IMR-90 (cell line): ENCODE results near the gene ABHD15. TPM values are rescaled to one million over a fixed set of nuclear protein-coding genes. Genes with fewer than 3 reads are reported as not detected.
A peak's percentile ranks its signal among the peaks of the same experiment; 100 is the strongest.

ENCODE experiments used
- ATAC-seq: fragments of 200-7000 bp; cut with Tn5 transposase; 2 replicates; pipeline ENCODE4 v1.9.1; 2020; ENCODE audit warnings: low read depth, mild to moderate bottlenecking, moderate library complexity
- BruUV-seq: library from RNA; stranded (reverse); fragments of 400-500 nt; replicated peaks from 2 replicates; lab custom pipeline; 2021; lab: Mats Ljungman, UMichigan
- CTCF ChIA-PET: fragments of 300-600 bp; formaldehyde crosslinking; extraction: SDS; loops from one replicate; lab custom pipeline; 2021; ENCODE audit warnings: antibody characterized with exemption; lab: Yijun Ruan, JAX
- POLR2A ChIA-PET: fragments of 300-600 bp; sonication (Branson Sonifier 250); formaldehyde crosslinking; loops from one replicate; lab custom pipeline; 2022; ENCODE audit warnings: antibody characterized with exemption; ENCODE audit not compliant: unreplicated experiment; lab: Charles Lee
- DNase-seq: peaks from one replicate; pipeline ENCODE4 v3.0.0; 2013
- H2AFZ ChIP-seq: replicated peaks from 2 replicates; pipeline ENCODE3; 2013; ENCODE audit warnings: low read length, mild to moderate bottlenecking; ENCODE audit not compliant: poor library complexity
- H2AK5ac ChIP-seq: 2 replicates; pipeline ENCODE4 v1.6.1; 2013; ENCODE audit warnings: low read depth, low read length, inconsistent platforms
- H2AK9ac ChIP-seq: replicated peaks from 2 replicates; pipeline ENCODE3; 2013; ENCODE audit warnings: mild to moderate bottlenecking, low read depth, low read length, moderate library complexity; ENCODE audit not compliant: poor library complexity
- H2BK120ac ChIP-seq: 2 replicates; pipeline ENCODE4 v1.6.1; 2013; ENCODE audit warnings: low read depth, low read length, inconsistent platforms
- H2BK15ac ChIP-seq: 3 replicates; pipeline ENCODE4 v1.6.1; 2013; ENCODE audit warnings: low read depth, low read length, inconsistent platforms
- H2BK20ac ChIP-seq: 2 replicates; pipeline ENCODE4 v1.6.1; 2013; ENCODE audit warnings: low read depth, mild to moderate bottlenecking, inconsistent platforms, low read length, moderate library complexity
- H2BK5ac ChIP-seq: 2 replicates; pipeline ENCODE4 v1.6.1; 2013; ENCODE audit warnings: mild to moderate bottlenecking, low read depth, low read length, inconsistent platforms; ENCODE audit not compliant: poor library complexity, severe bottlenecking
- H3K14ac ChIP-seq: replicated peaks from 2 replicates; pipeline ENCODE4 v1.6.1; 2013; ENCODE audit warnings: low read depth, low read length, inconsistent platforms
- H3K18ac ChIP-seq: 2 replicates; pipeline ENCODE4 v1.6.1; 2013; ENCODE audit warnings: low read depth, low read length, control low read depth
- H3K23ac ChIP-seq: 2 replicates; pipeline ENCODE4 v1.6.1; 2013; ENCODE audit warnings: low read depth, low read length, inconsistent platforms
- H3K27ac ChIP-seq: 2 replicates; pipeline ENCODE4 v1.5.1; 2013; ENCODE audit warnings: mild to moderate bottlenecking, control low read depth, low read length; ENCODE audit not compliant: insufficient read depth
- H3K27me3 ChIP-seq: 2 replicates; pipeline ENCODE4 v1.6.1; 2013; ENCODE audit warnings: low read length; ENCODE audit not compliant: control insufficient read depth, insufficient read depth
- H3K36me3 ChIP-seq: 2 replicates; pipeline ENCODE4 v1.6.1; 2013; ENCODE audit warnings: low read length, mixed read lengths; ENCODE audit not compliant: control insufficient read depth, insufficient read depth
- H3K4ac ChIP-seq: 2 replicates; pipeline ENCODE4 v1.6.1; 2013; ENCODE audit warnings: low read depth, low read length, inconsistent platforms
- H3K4me1 ChIP-seq: 2 replicates; pipeline ENCODE4 v1.6.1; 2013; ENCODE audit warnings: low read length, mixed read lengths; ENCODE audit not compliant: control insufficient read depth, insufficient read depth
- H3K4me2 ChIP-seq: 2 replicates; pipeline ENCODE4 v1.6.1; 2013; ENCODE audit warnings: low read depth, mild to moderate bottlenecking, control low read depth, low read length, moderate library complexity
- H3K4me3 ChIP-seq: 2 replicates; pipeline ENCODE4 v1.5.1; 2013; ENCODE audit warnings: low read depth, mild to moderate bottlenecking, control low read depth, low read length, moderate library complexity; ENCODE audit not compliant: insufficient read depth
- H3K56ac ChIP-seq: 2 replicates; pipeline ENCODE4 v1.6.1; 2013; ENCODE audit warnings: low read length, inconsistent platforms; ENCODE audit not compliant: insufficient read depth; ENCODE audit errors: extremely low read depth
- H3K79me1 ChIP-seq, 2 experiments: 2 replicates each; pipeline ENCODE4 v1.6.1; 2013; ENCODE audit warnings: low read length in 2 of 2, inconsistent platforms in 1 of 2, low read depth in 1 of 2
- H3K9ac ChIP-seq: 2 replicates; pipeline ENCODE4 v1.6.1; 2013; ENCODE audit warnings: low read depth, low read length, control low read depth
- H3K9me1 ChIP-seq: 2 replicates; pipeline ENCODE4 v1.6.1; 2013; ENCODE audit warnings: low read length, inconsistent platforms; ENCODE audit not compliant: insufficient read depth
- H3K9me3 ChIP-seq: 2 replicates; pipeline ENCODE4 v1.6.1; 2013; ENCODE audit warnings: low read length; ENCODE audit not compliant: control insufficient read depth, insufficient read depth
- H4K20me1 ChIP-seq: 2 replicates; pipeline ENCODE4 v1.6.1; 2013; ENCODE audit warnings: low read length, inconsistent platforms; ENCODE audit not compliant: insufficient read depth
- H4K5ac ChIP-seq: 2 replicates; pipeline ENCODE4 v1.6.1; 2013; ENCODE audit warnings: mild to moderate bottlenecking, low read depth, low read length, control low read depth
- H4K8ac ChIP-seq, 2 experiments: 2 replicates each; pipeline ENCODE4 v1.6.1; 2013; ENCODE audit warnings: low read depth in 2 of 2, low read length in 2 of 2, control low read depth in 1 of 2, inconsistent platforms in 1 of 2
- H4K91ac ChIP-seq: 2 replicates; pipeline ENCODE4 v1.6.1; 2013; ENCODE audit warnings: low read depth, low read length, inconsistent platforms; ENCODE audit not compliant: insufficient read depth
- FOS ChIP-seq: fragments of 150-350 bp; IDR thresholded peaks from 2 replicates; pipeline ENCODE4 v1.6.1; 2016; ENCODE audit warnings: low read depth, low read length
- MXI1 ChIP-seq: IDR thresholded peaks from 2 replicates; pipeline ENCODE4 v1.6.1; 2012; ENCODE audit warnings: low read depth, mild to moderate bottlenecking, low read length, moderate library complexity, borderline replicate concordance
- WGBS, 2 experiments: methylation state at CpG; one replicate each; pipeline versions ENCODE4 v1.1.5 to v1.1.7; 2013; ENCODE audit warnings: missing lambda C conversion rate in 2 of 2; ENCODE audit not compliant: insufficient read length in 1 of 2; ENCODE audit errors: extremely low coverage in 2 of 2; 5-methylcytosine and 5-hydroxymethylcytosine counted together
- dilution Hi-C: fragments of 300-500 bp; cut with HindIII; formaldehyde crosslinking; loops from one replicate; pipeline ENCODE4 v1.14.3; 2018; ENCODE audit warnings: low sequenced_read_pairs; ENCODE audit not compliant: unreplicated experiment
- in situ Hi-C: fragments of 300-500 bp; cut with MboI; formaldehyde crosslinking; loops from 3 replicates; pipeline ENCODE4 v1.14.3; 2019; ENCODE audit warnings: low sequenced_read_pairs, inconsistent platforms, mixed read lengths
- intact Hi-C: fragments of 100-400 bp; cut with micrococcal nuclease; formaldehyde crosslinking; loops from 2 replicates; pipeline ENCODE4 v1.10.0; 2022
- polyA plus RNA-seq, 3 experiments: library from polyadenylated mRNA; depleted of rRNA; stranded (reverse); fragments of >200 nt; gene quantifications; 2 replicates each; pipeline ENCODE4 v1.2.3, GENCODE V29; 2012; ENCODE audit warnings: low replicate concordance in 1 of 3
- total RNA-seq: library from RNA; depleted of rRNA; stranded (reverse); fragments of >200 nt; gene quantifications from 2 replicates; pipeline ENCODE4 v1.2.3, GENCODE V29; 2012

The ABHD15 gene
- total and polyA plus RNA-seq, 2 of the 4 experiments (the other 2 are of a cell fraction): 3.2 to 4.6 TPM

GRCh38 chr17:29591146-29591736 lies 24.4 kb upstream of the ABHD15 start:
- peaks cover 11 to 47% of the 10 kb centered on the region in 2 experiments; a peak in 3 of 4 replicates for H3K79me1 ChIP-seq
- BruUV-seq: no TSS peak
- H2BK20ac ChIP-seq: peak overlapping the region; percentile 16; the same call in 1 of the 2 replicates
- no peak overlapping the region for H3K14ac ChIP-seq
- peak; percentile 82 for TF ChIP-seq MXI1
- no peak for TF ChIP-seq FOS
- H3K4me3 ChIP-seq: no peak overlapping the region
- H3K18ac ChIP-seq: peak overlapping the region; percentile 7; the same call in 1 of the 2 replicates
- peaks cover 2% of the 10 kb centered on the region; the same call in 1 of the 2 replicates for H3K27me3 ChIP-seq
- no peak overlapping the region for H2AK5ac ChIP-seq
- peak overlapping the region; percentile 23 for H4K91ac ChIP-seq
- 0 out of 2 replicates have a peak overlapping the region, but pooled peaks have one; percentile 37 for H3K56ac ChIP-seq
- in situ Hi-C loops (no loop called here), dilution Hi-C loops (no loop called here), intact Hi-C loops (loop anchor here (1.0 kb wide), 1 partner anchor 221 kb away; no protein-coding TSS in a partner anchor)
- peak; percentile 45 for DNase-seq
- H3K27ac ChIP-seq: peak overlapping the region; percentile 27
- H3K9me1 ChIP-seq: peaks cover 9% of the 10 kb centered on the region
- peak overlapping the region; percentile 49 for H3K4ac ChIP-seq
- 0 out of 3 replicates have a peak overlapping the region, but pooled peaks have one; percentile 19 for H2BK15ac ChIP-seq
- peaks cover 55% of the 10 kb centered on the region for H4K20me1 ChIP-seq
- peak overlapping the region; percentile 74 for H3K4me2 ChIP-seq
- H3K36me3 ChIP-seq: no peaks in the 10 kb centered on the region
- CTCF ChIA-PET: interaction anchor here (0.7 to 2.1 kb wide), 4 partner anchors 10 to 221 kb away, joined by 3 to 7 read pairs (median 4); no protein-coding TSS in a partner anchor
- peaks cover 40% of the 10 kb centered on the region for H3K4me1 ChIP-seq
- H2BK120ac ChIP-seq: peak overlapping the region; percentile 16; the same call in 1 of the 2 replicates
- H4K8ac ChIP-seq: peak overlapping the region; percentile 20 to 95; a peak in 3 of 4 replicates
- peak overlapping the region; percentile 93 for H2AK9ac ChIP-seq
- no peaks in the 10 kb centered on the region for H3K9me3 ChIP-seq
- POLR2A ChIA-PET: interaction anchor here (0.5 kb wide), 1 partner anchor 19 kb away, joined by 3 read pairs; no protein-coding TSS in a partner anchor
- H3K23ac ChIP-seq: peak overlapping the region; percentile 10; the same call in 1 of the 2 replicates
- peak overlapping the region; percentile 16 for H2BK5ac ChIP-seq
- WGBS, 2 experiments: 0% methylated on average over 9 of the region's 31 CpGs; no CpG with 5 or more reads in 1 of the 2 experiments
- no peak for ATAC-seq
- no peak overlapping the region; the same call in 1 of the 2 replicates for H3K9ac ChIP-seq
- peak overlapping the region; percentile 38; the same call in 1 of the 2 replicates for H4K5ac ChIP-seq
- peak overlapping the region; percentile 97 for H2AFZ ChIP-seq
